Skeletal muscle cell (primary cell): ENCODE measurements around the gene IL17RB.

Experiments used
- DNase-seq: peaks from one replicate; pipeline ENCODE4 v3.0.0-alpha.2; 2010; ENCODE audit warnings: low read depth
- H3K4me3 ChIP-seq: 2 replicates; pipeline ENCODE4 v1.5.1; 2011; ENCODE audit warnings: low read depth, mild to moderate bottlenecking, control low read depth, low read length, moderate library complexity

IL17RB gene

DNA sequence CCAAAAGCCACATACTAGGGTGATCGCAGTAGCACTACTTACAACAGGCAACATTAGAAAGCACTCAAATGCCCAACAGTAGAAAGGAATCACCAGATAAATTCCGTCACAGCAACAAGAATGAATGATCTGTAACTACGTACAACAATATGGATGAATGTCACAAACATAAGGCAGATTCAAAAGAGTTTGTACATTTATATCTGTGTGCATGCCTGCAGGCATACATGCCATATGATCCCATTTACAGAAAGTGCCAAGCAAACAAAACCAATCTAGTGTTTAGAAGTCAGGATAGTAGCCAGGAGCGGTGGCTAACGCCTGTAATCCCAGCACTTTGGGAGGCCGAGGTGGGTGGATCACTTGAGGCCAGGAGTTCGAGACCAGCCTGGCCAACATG, 3.5 kb downstream of the IL17RB start:
- no peak overlapping the region for H3K4me3 ChIP-seq
- DNase-seq = no peak

DNA sequence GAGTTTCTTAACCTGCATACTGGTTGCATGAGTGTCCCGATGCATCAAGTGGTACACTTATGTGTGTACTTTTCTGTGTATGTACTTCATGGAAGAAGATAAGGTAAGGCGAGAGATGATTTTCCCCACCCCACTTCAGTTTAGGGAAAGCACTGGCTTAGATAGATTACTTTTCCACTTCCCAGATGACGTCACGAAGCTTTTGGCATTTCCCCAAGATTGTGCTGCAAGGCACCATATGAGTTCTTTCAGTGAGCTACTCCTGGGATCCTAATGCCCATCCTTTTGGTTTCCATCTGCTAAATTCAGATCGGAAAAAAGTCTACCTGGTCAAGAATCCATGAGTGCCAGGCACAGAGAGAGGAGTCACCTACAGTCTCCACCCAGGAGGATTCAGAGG, 4.5 kb downstream of the IL17RB start:
- H3K4me3 ChIP-seq = no peak overlapping the region
- DNase-seq = peak; percentile 4

DNA sequence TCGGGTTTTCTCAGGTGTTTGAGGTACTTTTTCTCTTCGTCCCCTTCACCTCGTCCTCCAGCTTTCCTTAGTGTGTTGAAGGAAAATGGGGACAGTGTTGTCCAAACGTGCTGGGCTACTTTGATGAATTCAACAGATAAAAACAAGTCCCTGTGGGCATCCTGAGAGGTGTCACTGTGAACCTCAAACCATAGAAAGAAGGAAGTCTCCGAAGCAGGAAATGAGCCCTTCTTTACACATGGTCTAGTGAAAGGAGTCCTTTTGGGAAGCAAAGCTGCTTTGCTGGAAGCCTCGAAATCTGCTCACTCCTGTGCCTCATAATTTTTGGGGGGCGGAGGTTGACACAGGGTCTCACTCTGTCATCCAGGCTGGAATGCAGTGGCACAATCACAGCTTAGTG, 10.6 kb downstream of the IL17RB start:
- H3K4me3 ChIP-seq = no peak overlapping the region
- DNase-seq = no peak

DNA sequence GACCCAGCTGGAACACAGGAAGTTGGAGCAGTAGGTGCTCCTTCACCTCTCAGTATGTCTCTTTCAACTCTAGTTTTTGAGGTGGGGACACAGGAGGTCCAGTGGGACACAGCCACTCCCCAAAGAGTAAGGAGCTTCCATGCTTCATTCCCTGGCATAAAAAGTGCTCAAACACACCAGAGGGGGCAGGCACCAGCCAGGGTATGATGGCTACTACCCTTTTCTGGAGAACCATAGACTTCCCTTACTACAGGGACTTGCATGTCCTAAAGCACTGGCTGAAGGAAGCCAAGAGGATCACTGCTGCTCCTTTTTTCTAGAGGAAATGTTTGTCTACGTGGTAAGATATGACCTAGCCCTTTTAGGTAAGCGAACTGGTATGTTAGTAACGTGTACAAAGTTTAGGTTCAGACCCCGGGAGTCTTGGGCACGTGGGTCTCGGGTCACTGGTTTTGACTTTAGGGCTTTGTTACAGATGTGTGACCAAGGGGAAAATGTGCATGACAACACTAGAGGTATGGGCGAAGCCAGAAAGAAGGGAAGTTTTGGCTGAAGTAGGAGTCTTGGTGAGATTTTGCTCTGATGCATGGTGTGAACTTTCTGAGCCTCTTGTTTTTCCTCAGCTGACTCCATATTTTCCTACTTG, 11.9 kb downstream of the IL17RB start:
- no peak for DNase-seq
- H3K4me3 ChIP-seq = no peak overlapping the region

DNA sequence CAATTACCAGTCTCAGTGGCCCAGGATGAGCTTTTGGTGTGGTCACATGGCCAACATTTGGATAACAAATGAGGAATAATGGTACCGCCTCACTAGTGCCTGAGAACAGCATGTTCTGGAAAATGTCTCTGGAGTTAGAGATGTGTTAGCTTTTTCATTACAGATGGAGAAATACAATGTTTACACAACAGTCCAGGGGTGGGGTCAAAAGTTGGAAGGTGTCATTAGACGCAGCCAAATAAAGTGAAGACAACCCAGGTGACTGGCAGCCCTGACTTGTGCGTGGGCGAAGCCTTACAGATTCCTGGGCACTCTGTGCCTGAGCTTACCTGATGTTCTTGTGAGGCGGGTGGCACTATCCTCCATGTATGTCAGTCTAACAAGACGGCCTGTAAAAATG, 12.8 kb downstream of the IL17RB start:
- DNase-seq = no peak
- no peak overlapping the region for H3K4me3 ChIP-seq

DNA sequence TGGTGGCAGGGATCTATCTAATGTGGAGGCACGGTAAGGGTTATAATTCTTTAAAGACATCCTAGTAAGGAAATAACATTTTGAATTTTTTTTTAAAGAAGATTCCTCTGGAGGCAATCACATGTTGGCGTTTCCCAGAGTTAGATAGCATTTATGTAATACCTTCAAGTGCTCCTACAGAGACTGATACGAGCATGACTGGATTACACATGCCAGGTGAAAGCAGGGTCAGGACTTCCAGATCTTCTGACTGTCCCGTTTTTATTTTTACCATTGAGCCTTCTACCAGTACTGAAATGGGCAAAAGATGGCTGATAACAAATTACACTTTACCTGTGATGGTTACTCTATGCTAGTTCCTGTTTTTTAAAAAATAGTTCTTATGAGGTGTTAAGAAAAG, 13.8 kb downstream of the IL17RB start:
- H3K4me3 ChIP-seq = no peak overlapping the region
- no peak for DNase-seq

DNA sequence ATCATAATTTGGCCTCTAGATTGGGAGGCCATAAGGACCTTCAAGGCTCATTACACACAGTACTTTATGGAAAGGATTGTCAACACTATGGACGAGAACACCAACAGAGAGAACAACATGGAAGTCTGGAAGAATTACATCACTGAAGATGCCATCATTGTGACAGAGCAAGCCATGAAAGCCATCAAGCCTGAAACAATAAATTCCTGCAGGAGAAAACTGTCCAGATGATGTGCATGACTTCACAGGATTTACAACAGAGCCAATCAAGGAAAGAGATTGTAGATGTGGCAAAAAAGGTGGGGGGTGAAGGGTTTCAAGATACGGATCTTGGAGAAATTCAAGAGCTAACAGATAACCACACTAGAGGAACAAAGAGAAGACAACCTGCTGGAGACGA, 15.9 kb downstream of the IL17RB start:
- H3K4me3 ChIP-seq = no peak overlapping the region
- no peak for DNase-seq

DNA sequence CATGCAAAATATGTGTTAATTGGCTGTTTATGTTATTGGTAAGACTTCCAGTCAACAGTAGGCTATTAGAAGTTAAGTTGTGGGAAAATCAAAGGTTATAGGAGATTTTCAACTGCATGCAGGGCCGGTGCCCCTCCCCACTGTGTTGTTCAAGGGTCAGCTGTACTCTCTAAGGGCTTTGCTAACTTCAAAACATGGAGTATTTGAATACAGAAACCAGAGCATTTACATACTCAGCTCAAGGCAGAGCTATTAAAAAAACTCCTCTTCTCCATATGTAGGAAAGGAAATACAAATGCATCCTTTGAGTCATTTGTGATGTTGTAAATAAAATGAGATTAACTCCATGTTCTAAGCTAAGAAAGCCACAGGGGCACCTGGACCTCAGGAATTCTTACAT, 16.8 kb downstream of the IL17RB start:
- DNase-seq = no peak
- no peak overlapping the region for H3K4me3 ChIP-seq

DNA sequence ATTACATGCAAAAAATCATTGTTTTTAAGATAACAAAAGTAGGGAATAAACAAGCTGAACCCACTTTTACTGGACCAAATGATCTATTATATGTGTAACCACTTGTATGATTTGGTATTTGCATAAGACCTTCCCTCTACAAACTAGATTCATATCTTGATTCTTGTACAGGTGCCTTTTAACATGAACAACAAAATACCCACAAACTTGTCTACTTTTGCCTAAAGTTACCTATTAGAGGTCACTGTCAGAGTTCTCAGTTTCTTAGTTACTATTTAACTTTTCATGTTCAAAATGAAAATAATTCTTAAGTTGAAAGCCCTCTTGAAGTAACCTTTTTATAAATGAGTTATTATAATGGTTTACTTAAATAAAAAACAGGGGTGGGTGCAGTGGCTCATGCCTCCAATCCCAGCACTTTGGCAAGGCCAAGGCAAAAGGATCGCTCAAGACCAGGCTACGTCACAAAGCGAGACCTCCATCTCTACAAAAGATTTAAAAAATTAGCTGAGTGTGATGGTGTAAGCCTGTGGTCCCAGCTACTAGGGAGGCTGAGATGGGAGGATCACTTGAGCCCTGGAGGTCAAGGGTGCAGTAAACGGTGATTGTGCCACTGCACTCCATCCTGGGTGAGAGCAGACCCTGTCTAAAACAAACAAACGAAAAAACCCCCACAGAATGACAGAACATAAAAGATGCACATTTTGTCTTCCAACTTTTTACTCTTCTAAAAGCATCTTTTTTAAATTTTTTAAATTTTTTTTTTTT, 19.5 kb downstream of the IL17RB start:
- H3K4me3 ChIP-seq = no peak overlapping the region
- DNase-seq = no peak

DNA sequence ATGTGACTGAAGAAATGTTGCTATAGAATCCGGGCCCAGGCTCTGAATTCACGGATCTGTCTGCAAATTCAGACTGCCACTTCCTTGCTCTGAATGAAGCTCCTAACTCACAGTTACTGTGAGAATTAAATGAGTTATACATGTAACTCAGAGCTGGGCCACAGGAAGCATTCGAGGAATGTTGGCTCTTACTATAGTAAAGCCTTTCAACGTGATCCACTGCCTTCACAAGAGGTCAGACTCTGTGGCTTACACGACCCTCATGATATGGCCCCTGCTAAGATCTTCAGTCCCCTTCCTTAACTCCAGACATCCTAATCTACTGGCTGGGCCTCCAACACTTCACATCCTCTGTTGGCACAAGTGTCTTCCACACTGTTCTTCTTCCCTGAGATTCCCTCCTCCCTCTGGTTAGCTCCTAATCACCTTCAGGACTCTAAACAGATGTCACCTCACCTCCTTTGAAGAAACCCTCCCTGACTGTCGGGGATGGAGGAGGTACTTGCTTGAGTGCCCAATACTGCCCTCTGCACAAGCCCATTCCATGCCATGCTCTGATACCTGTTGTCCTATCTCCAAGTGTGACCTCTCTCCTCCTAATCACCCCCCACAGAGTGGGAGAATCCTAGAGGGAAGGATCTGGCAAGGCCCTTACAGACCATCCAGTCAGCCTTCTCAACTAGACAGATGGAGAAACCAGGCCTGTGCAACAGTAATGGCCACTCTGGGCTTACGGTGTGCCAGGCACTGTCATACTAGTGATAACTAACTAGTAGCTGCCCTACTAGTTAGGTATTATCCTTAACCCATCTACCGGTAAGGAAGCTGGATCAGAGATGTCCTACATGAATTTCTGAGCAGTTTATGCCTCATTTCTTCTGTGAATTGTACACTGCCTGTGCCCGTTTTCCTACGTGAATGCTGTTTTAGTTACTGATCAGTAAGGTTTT, 34.3 kb downstream of the IL17RB start:
- H3K4me3 ChIP-seq = peak overlapping the region; percentile 82
- no peak for DNase-seq

DNA sequence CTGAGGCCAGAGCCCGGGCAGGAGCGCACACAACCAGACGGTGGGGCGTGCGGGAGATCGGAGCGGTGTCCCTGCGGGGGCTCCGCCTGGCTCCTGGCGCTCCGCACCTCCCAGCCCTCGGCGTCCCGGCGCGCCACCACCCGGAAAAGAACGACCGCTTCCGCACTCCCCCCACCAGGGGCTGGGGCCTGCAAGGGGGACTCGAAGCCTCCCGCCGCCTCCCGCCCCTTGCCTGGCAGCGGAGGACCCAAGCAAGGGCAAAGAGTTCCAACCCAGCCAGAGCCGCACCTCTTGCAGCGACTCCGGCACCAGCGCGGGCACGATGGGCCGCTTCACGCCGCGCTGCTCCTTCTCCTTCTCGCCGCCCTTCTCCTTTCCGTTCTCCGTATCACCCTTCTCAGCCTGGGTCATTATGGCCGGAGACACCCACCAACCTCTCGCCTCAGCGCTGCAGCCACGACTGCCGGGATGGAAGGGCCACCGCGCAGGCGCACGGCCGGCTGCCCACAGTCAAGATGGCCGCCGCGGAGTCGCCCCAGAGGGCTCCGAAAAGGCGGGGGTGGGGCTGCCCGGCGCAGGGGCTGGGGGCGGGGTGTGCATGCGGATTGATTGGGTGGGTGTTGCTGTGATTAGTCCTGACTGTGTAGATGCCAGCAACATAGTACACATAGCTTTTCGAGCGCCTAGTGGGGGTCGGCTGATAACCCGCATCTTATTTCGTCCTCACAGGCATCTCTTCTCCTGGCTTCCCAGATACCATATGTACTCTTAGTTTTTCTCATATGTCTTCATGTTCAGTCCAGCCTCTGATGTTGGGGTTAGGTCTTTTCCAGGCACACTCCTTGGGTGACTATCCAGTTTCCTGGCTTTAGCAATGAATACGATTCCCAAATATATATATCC, 35.6 kb downstream of the IL17RB start, which contains the start of gene ACTR8:
ACTR8 (minus strand) TSS at position 462 of the 903 bp plus-strand sequence; CDS start at position 411, 51 bp downstream.
- DNase-seq = peak; percentile 43
- H3K4me3 ChIP-seq = peak within 1 kb of the TSS; percentile 82

DNA sequence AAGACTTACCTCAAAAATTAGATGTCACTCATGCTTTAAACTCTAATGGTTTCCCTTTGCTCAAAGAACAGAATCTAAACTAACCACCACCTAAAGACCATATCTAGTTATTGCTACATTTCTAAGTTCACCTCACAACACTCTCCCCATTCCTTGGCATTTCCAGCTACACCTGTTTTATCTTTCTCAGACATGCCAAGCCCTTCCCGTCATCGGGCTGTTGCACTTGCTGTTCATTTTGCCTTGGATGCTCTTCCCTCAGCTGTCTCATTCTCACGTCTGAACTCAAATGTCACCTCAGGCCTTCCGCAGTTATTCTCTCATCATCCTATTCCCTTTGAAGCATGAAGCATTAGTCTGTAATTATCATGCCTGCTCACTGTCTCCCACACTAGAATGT, 36.6 kb downstream of the IL17RB start:
- H3K4me3 ChIP-seq = no peak overlapping the region
- DNase-seq = no peak

DNA sequence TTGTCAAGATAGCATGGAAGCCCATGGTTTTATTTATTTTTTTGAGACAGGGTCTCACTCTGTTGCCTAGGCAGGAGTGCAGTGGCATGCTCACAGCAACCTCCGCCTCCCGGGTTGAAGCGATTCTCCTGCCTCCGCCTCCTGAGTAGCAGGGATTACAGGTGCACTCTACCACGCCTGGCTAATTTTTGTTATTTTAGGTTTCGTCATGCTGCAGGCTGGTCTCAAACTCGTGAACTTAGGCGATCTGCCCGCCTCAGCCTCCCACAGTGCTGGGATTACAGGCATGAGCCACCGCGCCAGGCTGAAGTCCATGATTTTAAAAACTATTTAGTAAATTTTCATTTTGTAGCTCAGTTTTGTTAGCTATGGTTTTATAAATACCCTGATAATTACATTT, 38.3 kb downstream of the IL17RB start:
- DNase-seq = no peak
- no peak overlapping the region for H3K4me3 ChIP-seq

DNA sequence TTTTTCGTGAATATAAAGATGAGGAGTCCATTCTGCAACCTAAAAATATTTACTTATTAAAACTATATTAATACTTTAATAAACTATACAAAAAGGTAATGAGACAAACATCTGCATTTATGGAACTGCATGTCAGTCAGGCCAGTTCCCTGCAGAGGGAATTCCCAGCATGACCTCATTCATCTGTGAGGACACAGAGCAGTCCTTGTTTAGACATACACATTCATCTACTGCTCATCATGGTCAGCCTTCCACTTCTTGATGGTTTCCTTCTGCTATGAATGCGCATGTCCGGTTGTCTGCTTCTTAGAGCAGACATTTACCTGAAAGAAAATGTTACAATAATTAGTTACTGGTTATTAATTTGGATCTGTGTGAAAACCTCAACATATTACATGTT, 38.9 kb downstream of the IL17RB start:
- no peak for DNase-seq

DNA sequence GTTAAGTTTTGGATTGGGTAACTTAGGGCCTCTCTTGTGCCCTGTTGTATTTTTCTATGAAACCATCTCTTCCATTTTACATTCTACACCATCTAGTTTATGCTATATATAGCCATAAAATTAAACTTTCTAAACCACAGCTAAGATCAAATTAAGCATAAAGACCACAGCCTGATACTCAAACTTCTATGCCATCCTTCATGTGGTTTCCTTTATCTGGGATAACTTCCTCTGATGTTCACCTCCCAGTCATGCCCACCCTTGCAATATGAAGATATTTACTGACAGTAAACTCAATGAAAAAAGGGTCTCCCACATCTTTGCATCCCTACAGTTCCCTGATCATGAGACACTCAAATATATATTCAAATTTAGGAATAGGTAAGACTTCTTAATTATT, 41.1 kb downstream of the IL17RB start:
- DNase-seq = no peak
- H3K4me3 ChIP-seq = no peak overlapping the region

More for the DNA sequence above, 38.9 kb downstream of the IL17RB start:
- no peak overlapping the region for H3K4me3 ChIP-seq

DNA sequence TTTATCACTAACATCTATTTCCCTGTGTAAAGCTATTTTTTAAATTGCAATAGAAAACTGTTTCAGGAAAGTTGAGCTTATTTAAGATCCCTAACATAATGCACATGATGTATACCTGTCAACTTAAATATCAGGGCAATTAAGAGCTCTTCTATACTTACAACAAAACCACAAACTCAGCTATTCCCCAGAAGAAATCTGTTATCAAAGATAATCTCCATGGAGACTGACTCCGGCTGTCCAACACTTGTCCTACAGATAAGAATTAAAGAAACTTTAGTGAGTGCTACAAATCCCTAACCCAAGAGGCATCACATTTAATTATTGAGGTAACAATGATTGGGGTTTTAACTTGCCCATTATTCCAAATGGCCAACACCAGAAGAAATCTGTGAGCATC, 41.9 kb downstream of the IL17RB start:
- no peak overlapping the region for H3K4me3 ChIP-seq
- no peak for DNase-seq

DNA sequence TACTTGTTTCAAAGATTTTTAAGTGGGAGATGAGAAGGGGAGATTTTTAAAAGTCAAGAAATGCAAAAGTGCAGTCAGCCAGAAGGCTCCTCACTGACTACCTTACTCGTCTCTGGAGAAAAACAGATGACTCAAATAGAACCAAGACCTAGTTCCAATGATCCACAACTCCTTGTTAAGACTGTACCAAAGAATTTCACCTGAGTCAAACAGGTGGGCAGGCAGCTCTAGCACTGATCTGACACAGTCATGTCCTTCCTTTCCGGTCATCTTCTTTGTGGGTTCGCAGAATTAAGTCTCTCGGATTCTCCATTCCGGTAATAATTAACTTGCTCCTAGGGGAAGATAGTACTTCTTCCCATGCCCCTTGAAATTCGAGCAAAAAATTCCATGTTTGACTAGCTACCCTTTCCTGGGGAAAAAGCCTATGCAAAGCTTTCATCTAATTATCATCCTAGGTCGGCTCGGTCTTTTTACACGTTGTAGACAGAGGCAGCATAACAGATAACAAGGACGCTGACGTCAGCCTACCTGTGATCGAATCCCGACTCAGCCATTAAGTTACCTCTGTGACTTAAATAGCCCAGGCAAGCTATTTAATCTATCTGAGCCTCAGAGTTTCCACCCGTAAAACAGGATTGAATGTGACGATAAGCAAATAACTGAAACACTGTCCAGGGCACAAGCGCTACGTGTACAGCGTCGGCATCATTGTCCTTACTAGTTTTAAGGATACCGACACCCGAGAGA, 44.5 kb downstream of the IL17RB start:
- no peak for DNase-seq
- peak overlapping the region; percentile 95 for H3K4me3 ChIP-seq

DNA sequence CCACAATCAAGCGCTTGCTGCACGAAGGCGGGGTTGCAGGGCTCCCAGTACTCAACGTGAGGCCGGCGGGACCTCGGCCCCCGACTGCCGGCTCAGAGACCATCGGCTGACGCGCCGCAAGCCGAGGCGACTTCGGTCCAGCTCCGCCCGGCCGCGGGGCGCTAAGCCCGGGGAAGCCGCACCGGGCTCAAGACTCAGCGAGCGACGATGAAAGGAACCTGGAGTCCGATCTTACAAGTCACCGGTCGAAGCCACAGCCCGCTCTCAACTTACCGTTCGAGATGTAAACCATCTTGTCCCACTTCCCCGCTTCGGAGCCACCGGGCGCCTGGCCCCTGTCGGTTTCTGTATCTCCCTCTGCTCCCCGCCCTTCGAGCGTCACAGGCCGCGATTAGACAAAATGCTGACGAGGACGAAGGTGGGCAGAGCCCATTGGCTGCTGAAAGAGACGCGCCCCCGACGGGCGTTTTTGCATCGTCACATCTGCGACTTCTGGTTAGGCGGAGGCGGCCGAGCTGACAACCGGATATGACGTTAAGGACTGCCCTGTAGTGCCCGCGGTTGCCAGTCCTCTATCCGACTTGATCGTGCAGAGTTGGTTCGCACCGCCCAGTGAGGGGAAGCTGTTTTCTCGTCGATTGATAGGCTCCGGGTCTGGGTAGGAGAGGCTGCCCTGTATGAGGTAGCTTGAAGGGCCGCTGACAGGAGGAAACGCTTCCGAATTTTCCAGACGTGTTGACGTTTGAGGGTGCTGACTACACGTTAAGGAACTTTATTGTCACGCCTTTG, 45.3 kb downstream of the IL17RB start, which contains the start of gene SELENOK:
SELENOK (minus strand) TSS at position 363 of the 789 bp plus-strand sequence.
- peak; percentile 99 for DNase-seq
- H3K4me3 ChIP-seq = peak within 1 kb of the TSS; percentile 95
